Osteocyte (in vitro differentiated cells): ENCODE data around the gene SEMA4D. TPM values are rescaled to one million over a fixed set of nuclear protein-coding genes. Genes with fewer than 3 reads are reported as not detected.

Experiments used
- DNase-seq: peaks from one replicate; pipeline ENCODE4 v3.0.0; 2021; ENCODE audit warnings: mixed read lengths; ENCODE audit not compliant: unreplicated experiment; ENCODE audit errors: extremely low spot score
- H3K27ac Mint-ChIP-seq: one replicate; pipeline ENCODE4 v1.8.0; 2021; ENCODE audit warnings: mild to moderate bottlenecking, mixed read lengths; ENCODE audit not compliant: unreplicated experiment
- H3K27me3 Mint-ChIP-seq: one replicate; pipeline ENCODE4 v1.8.0; 2021; ENCODE audit warnings: mixed read lengths; ENCODE audit not compliant: unreplicated experiment
- H3K36me3 Mint-ChIP-seq: one replicate; pipeline ENCODE4 v1.8.0; 2021; ENCODE audit warnings: mixed read lengths; ENCODE audit not compliant: unreplicated experiment
- H3K4me1 Mint-ChIP-seq: one replicate; pipeline ENCODE4 v1.8.0; 2021; ENCODE audit warnings: mixed read lengths; ENCODE audit not compliant: unreplicated experiment
- H3K4me3 Mint-ChIP-seq: one replicate; pipeline ENCODE4 v1.8.0; 2021; ENCODE audit warnings: mild to moderate bottlenecking, moderate library complexity, mixed read lengths; ENCODE audit not compliant: unreplicated experiment
- H3K9me3 Mint-ChIP-seq: one replicate; pipeline ENCODE4 v1.8.0; 2021; ENCODE audit warnings: mixed read lengths; ENCODE audit not compliant: unreplicated experiment
- CTCF ChIP-seq: fragments of 200-600 bp; sonication (generic); IDR thresholded peaks from 2 replicates; pipeline ENCODE4 v1.5.0; 2021; ENCODE audit warnings: antibody characterized with exemption, mild to moderate bottlenecking, moderate library complexity
- total RNA-seq: library from RNA; stranded (reverse); gene quantifications from 2 replicates; pipeline ENCODE4 v1.2.1, GENCODE V29; 2021

SEMA4D gene
- total RNA-seq, 1 donor from 2014 or later = 2.0 TPM

- Mint-ChIP-seq H3K27me3 (no peaks in the 10 kb centered on the region), H3K9me3 (no peaks in the 10 kb centered on the region), H3K36me3 (no peaks in the 10 kb centered on the region), H3K27ac (no peak overlapping the region), H3K4me1 (no peaks in the 10 kb centered on the region), H3K4me3 (no peak overlapping the region)
- no peak for DNase-seq
- TF ChIP-seq CTCF = no peak
Observed at GRCh38 chr9:89470224-89470839, 27.6 kb downstream of the SEMA4D start.

GRCh38 chr9:89469003-89469402 is 28.9 kb downstream of the SEMA4D start:
- DNase-seq = no peak
- Mint-ChIP-seq H3K27me3 (no peaks in the 10 kb centered on the region), H3K4me3 (no peak overlapping the region), H3K27ac (no peak overlapping the region), H3K4me1 (no peaks in the 10 kb centered on the region), H3K36me3 (no peaks in the 10 kb centered on the region), H3K9me3 (no peaks in the 10 kb centered on the region)
- TF ChIP-seq CTCF = no peak

- Mint-ChIP-seq H3K36me3 (no peaks in the 10 kb centered on the region), H3K4me1 (no peaks in the 10 kb centered on the region), H3K27ac (no peak overlapping the region), H3K4me3 (no peak overlapping the region), H3K9me3 (no peaks in the 10 kb centered on the region), H3K27me3 (no peaks in the 10 kb centered on the region)
- no peak for DNase-seq
- no peak for TF ChIP-seq CTCF
Observed at GRCh38 chr9:89468281-89468960, 29.5 kb downstream of the SEMA4D start.

GRCh38 chr9:89467278-89467625 is 30.7 kb downstream of the SEMA4D start:
- Mint-ChIP-seq H3K27ac (no peak overlapping the region), H3K9me3 (no peaks in the 10 kb centered on the region), H3K27me3 (no peaks in the 10 kb centered on the region), H3K36me3 (no peaks in the 10 kb centered on the region), H3K4me3 (no peak overlapping the region), H3K4me1 (no peaks in the 10 kb centered on the region)
- TF ChIP-seq CTCF = no peak
- no peak for DNase-seq

GRCh38 chr9:89466451-89467277 is 31.2 kb downstream of the SEMA4D start:
- Mint-ChIP-seq H3K27ac (no peak overlapping the region), H3K4me1 (no peaks in the 10 kb centered on the region), H3K27me3 (no peaks in the 10 kb centered on the region), H3K4me3 (no peak overlapping the region), H3K9me3 (no peaks in the 10 kb centered on the region), H3K36me3 (no peaks in the 10 kb centered on the region)
- no peak for DNase-seq
- TF ChIP-seq CTCF = no peak
